CD4-positive, alpha-beta T cell treated with Interleukin-2 at 100 ng/mL for 4 hours (primary cell): ENCODE data around the gene SNORC.
"Not testable (repeated sequence)": the region's sequence is repeated elsewhere in the genome, so short reads cannot be mapped to it uniquely, and the experiment has no call there.

Source experiments
- DNase-seq: peaks from one replicate; pipeline ENCODE4 v3.0.0-alpha.2; 2020; ENCODE audit warnings: low spot score

Gene SNORC

DNA sequence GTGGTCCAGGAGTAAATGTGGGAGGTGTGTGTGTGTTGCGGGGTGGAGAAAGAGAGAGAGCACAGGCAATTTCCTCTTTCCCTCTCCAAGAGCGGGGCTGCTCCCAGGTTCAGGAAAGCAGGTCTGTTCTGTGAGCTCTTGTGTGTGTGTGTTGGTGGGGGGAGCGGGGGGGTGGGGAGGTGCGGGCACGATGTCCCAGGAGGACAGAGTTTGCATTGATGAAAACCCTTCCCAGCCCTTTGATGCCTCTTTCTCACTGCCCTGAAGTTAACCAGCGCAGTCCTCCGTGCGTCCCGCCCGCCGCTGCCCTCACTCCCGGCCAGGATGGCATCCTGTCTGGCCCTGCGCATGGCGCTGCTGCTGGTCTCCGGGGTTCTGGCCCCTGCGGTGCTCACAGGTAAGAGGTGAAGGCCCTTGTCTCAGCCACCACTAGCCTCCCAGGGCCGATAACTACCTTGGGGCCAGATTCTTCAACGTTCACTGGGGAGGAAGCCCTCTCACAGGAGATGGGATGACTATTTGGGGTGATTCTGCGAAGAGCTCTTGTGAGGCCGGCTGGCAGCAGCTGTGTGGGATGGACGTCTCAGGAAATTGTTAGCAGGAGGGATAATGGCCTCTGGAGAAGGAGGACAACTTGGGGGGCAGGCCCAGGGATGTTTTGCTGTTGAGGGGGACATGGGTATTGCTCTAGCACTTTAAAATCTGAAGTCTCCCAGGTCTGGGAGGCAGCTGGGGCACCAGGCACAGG is at the start of gene SNORC:
Gene SNORC, plus strand, starts transcription at position 247 of the 748 bp plus-strand sequence. Its CDS starts 78 bp downstream, at position 325.
- DNase-seq, result no peak

DNA sequence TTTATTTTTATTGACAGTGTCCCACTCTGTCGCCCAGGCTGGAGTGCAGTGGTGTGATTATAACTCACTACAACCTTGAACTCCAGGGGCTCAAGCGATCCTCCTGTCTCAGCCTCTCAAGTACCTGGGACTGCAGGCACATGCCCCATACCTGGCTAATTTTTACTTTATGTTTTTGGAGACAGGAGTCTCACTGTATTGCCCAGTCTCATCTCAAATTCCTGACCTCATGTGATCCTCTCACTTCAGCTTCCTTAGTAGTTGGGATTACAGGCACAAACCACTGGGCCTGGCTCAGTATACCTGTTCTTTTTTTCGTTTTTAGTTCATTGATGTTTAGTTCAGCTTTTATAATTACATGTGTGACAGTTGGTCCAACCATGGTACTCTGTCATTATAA is 40.1 kb upstream of the SNORC start:
- DNase-seq, result no peak

DNA sequence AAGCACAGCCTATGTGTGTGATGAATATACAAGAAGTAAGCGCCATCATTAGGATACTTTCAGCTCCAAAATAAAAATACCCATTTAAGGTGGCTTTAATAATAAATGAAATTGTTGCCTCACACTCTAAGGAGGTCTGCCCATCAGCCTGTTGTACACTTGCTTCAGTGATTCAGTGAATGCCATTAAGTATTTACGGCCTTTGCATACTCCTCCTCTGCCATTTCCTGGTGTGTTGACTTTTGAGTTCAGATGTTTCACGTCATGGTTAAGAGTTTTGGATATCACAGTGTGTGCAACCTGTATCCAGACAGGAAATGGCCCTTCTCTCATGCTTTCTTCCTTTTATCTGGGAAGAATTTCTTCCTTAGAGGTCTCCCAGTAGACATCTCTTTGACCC is 38.6 kb upstream of the SNORC start:
- DNase-seq, result no peak

DNA sequence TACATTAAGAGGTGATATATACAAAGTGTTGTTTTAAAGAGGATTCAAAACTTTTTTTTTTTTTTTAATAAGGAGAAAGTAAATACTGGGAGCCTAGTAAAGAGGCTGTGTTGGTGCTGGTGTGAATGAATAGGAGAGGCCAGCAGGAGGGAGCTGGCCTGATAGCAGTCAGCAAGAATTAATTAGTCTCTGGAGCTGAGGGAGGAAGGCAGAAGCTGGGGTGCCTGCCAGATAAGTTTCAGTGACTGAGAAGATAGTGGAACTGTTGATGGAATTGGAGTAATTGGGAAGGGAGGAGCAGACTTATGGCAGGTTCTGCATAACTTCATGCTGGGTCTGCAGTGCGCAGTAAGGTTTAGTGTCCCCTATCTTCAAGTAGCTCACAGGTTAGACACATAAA is 36.2 kb upstream of the SNORC start:
- no peak for DNase-seq

DNA sequence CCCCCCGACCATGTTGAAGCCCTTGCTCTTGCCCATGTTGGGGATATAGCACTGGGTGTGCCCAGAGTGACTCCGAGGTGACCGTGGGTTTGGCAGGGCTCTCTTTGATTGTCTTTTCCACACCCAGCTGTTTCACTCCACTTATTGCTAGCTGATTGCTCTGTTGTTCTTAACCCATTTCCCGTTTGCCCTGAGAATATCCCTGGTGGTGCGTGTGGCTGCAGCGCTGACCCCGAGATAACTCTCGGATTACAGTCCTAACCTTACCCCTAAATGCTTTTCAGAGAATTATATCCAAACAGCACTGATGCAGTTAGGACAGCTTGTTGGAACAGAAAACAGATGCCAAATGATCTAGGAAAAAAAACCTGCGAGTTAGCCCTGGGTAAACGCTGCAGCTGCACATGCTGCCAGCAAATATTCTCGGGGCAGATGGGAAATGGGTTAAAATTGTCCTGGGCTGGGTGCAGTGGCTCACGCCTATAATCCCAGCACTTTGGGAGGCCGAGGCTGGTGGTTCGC is 34.3 kb upstream of the SNORC start:
- no peak for DNase-seq

DNA sequence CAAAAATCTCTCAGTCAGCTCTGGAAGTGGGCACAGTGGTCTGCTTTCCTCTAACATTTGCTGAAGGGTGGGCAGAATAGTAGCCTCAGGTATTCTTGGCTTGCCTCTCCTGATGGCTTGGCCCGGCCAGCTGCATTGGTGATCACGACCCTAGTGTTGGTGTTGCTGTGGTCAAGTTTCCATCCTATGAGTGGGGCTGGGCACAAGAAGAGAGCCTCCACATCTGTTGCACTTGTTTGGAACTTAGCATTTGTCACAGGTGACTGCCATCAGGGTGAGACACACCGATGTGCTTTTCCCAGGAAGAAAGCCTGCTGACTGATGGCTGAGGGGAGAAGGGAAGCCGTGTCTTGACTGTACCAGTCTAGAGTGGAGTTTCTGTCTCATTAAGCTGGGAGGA is 33.1 kb upstream of the SNORC start:
- no peak for DNase-seq

DNA sequence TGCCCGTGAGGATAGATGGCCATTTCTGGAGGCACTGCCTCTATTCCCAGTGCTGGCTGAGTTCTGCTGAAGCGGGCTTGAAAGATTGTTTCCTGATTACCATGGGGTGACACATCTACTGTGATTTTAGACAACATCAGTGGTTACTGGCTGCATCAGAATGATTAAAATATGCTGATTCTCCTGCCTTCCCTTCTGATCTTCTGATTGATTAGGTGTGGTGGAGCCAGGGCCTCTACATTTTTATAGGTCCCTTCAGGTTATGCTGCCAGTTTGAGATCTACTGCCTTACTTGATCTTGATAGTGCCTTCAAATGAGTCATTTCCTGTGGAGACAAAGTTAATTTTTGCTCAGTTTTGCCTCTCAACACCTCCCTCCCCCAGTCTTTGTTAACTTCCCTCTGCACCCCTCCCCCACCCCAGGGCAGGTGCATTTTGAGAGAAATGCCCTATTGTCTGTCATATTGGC is 31.6 kb upstream of the SNORC start:
- peak; percentile 82 for DNase-seq

DNA sequence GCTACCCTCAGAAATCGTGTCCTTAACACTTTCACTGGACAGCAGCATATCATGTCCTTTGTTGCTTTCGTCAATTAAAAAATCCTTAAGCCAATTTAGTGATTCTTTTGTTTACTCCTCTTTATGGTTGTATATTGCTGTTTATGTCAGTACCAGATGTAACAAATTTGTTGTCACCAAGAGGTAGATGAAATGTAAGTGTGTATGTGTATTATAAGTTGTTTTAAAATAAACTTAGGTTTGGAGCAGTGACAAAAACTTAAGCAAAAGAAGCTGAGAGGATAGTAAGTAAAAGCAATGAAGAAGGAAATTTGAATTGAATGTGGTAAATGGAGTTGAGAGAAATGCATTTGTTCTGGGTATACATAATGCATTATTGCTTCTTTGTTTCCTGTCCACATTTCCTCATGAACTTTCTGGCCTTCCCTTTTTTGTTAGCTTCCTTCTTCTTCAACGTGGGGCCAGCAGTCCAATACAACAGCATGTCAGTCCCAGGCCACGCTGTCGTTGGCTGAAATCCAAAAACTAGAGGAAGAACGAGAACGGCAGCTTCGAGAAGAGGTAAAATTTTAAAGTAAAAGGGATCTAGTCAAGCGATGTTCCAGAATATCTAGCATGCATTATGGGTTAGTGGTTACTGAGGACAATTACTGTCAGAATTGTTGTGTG is 30.5 kb upstream of the SNORC start:
- no peak for DNase-seq

DNA sequence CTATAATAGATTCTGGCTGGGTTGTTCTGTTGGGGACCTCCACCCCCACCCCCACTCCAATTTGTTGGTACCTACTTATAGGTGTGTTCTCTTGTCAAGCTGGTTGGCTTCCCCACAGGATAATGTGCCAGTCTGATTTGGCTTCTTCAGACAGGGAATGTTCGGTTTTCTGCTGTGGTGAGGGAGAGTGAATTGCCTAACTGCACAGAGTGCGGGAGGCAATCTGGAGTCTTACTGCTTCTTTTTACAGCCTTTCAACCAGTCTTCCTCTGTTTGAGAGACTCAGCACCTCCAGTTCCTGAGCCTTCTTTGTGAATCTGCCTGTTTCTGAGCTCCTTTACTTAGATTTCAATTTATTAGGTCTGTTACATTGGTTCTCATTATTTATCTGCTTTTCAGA is 27.4 kb upstream of the SNORC start:
- DNase-seq, result no peak

DNA sequence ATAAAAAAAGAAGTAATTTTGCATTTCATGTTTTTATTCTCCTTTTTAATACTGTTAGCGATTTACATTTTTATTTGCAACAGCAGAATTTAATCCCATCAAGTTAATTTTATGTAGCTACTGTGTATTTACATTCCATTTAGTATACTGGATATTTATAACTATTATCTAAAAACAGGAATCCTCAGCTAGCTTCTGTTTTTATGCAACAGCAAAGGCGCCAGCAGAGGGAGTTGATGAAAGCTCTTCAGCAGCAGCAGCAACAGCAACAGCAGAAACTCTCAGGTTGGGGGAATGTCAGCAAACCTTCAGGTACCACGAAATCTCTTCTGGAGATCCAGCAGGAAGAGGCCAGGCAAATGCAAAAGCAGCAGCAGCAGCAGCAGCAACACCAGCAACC is 26.2 kb upstream of the SNORC start:
- no peak for DNase-seq

DNA sequence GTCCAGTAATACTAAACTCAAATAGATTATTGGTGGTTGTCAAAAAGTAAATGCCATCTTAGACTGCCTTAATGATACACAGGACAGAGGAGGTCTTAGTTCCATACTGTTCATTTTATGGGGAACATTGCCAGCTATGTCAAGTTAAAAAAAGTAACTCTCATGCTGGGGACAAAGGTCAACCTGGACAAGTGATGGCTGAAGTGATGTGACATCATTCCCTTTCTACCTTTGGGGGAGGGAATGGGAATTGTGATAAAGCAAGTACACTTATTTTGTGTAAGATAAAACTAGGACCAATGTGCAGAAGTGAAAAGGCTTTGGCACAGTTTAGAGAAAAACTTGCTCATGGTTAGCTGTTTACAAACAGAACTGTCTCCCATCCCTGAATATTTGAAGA is 24.0 kb upstream of the SNORC start:
- DNase-seq, result no peak

DNA sequence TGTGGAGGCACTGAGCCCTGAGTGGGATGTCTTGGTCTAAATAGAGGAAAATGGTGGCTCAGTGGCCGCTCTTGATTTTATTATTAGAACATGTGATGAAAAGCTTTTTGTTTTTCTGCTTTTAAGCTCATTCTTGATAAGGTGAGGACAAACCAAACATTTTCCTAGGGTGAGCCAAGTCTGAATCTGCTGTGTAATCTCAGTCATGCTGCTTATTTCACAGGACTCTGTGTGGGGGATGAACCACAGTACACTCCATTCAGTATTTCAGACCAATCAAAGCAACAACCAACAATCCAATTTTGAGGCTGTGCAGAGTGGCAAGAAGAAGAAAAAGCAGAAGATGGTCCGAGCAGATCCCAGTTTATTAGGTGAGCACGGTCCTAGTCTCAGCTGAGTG is 20.0 kb upstream of the SNORC start:
- no peak for DNase-seq

DNA sequence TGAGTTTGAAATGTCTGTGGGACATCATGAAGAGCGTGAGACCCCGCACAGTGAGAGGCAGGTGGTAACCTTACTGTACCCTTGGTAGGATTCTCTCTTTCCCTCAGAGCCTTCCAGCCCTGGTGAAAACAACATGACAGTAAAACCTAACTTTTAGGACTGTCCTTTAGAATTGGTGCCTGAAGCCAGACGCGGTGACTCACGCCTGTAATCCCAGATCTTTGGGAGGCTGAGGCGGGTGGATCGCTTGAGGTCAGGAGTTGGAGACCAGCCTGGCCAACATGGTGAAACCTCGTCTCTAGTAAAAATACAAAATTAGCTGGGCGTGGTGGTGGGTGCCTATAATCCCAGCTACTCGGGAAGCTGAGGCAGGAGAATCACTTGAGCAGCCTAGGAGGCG is 18.0 kb upstream of the SNORC start:
- not testable (repeated sequence) for DNase-seq

DNA sequence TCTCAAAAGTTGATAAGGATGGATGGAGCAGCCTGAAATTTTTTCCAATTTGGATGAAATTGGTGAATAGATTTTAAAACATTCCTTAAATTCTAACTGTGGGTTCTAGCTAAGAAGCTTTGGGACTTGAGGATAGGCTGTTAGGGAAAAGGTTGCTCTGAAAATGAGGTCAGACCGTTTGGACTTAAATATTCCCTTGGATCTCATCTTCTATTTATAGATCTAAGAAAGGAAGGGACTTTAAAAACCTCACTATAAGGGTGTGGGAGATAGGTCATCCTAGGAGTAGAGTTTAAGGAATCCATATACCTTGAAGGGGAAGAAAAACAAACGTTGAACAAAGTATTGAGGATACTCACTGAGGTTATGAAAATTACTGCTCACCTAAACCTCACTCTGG is 17.4 kb upstream of the SNORC start:
- no peak for DNase-seq

DNA sequence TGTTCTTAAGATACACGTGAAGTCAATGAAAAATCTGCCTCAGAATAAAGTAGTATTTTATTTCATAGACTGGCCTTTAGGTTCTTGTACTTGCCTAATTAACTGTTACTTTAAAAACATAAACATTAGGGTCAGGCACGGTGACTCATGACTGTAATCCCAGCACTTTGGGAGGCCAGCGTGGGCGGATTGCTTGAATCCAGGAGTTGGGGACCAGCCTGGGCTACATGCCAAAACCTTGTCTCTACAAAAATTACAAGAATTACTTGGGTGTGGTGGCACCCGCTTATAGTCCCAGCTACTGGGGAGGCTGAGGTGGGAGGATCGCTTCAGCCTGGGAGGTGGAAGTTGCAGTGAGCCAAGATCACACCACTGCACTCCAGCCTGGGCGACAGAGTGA is 16.0 kb upstream of the SNORC start:
- no peak for DNase-seq

DNA sequence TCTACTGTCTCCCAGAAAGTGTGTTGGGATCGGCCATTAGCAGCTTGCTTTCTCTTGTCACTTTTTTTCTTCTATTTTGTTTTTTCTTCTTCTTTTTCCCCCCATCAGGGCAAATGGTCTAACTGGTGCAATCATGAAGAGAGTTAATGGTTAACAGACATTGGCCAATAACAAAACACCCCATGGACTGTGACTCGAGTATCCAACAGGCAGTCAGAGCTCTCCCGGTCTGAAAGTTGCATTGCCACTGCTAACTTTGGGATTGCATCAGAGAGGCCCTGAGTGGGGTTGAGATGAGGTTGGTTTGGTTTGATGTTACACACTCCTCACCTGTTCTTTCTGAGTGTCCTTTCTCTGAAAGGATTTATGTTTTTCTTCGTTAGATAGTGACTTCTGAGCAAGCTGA is 12.9 kb upstream of the SNORC start:
- DNase-seq, result no peak

DNA sequence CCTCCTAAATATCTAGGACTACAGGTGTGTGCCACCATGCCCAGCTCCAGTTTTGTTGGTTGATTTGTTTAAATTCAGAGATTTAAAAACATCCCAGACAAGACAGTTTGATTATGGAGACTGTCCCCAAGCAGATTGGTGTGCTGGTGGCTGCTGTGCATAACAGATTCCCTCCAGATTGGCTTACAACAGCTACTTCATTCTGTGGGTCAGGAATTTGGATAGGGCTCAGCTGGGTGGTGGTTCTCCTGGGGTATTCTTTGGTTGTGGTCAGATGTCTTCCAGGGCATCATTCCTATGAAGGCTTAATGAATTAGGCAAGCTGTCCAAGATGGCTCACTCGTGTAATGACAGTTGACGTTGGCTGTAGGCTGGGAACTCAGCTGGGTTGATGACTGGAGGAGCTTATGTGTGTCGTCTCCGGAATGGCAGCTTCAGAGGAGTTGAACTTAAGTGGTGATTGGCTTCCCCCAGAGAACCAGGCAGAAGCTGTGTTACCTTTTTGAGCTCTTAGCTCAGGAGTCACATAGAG is 10.6 kb upstream of the SNORC start:
- no peak for DNase-seq

DNA sequence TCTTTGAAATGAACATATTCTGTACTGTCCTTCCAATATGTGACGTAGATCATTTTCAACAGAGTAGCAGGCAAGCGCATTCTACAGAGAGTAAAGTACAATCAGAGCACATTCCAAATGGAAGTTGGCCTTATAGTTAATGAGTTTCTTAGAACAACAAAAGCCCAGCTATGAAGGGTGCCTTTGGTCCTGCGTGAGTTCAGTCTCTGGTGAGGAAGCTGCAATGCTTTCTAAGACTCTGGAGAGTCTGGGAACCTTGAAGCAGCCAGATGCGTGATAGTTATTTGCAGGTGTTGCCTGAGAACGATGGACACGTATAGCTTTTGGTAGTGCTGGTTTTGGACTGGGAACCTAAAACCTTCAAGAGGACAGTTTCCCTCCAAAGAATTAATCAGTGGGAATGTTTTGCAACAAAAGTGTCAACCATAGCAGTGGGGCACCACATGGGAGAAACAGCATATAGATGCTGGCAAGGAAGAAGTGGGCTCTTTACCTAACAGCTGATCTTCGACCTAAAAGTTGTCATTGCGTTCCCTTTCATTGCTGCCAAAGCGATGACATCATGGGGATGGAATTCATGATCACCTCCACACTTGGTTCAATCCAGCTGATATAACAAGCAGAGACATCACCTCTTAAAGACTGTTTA is 9.3 kb upstream of the SNORC start:
- DNase-seq, result no peak

DNA sequence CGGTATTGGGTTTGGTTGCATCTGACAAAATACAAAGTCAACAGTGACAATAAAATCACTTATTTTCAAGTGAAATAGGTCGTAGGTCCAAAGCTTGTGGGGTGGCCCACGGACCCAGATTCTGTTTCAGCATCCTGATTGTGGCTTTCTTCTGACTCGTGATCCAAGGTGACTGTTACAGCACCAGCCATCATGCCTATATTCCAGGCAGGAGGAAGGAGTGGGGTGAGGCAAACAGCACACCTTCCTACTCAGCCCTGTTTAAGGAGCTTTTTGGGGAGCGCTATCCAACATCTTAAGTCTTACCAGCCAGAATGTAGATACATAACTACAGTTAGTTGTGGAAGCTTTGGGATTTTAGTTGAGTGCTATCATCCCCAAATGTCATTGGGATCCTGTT is 8.7 kb upstream of the SNORC start:
- no peak for DNase-seq

DNA sequence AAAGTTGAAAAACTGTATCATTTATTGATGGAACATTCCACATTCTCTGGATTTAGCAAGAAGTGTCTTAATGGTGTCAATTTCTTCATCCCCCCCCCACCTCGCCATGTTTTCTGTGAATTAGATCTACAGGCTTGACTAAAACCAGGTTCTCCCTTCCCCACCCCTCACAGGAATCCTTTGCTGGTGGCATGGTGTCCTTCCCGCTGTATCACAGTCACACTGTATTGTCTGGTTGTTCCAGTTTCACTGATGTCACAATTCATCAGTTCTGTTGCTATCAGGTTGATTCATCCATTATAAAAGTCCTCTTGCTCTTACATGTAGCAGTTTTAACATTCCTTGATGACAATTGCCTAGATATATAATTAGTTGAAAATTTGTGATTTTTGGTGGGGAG is 6.1 kb upstream of the SNORC start:
- no peak for DNase-seq

DNA sequence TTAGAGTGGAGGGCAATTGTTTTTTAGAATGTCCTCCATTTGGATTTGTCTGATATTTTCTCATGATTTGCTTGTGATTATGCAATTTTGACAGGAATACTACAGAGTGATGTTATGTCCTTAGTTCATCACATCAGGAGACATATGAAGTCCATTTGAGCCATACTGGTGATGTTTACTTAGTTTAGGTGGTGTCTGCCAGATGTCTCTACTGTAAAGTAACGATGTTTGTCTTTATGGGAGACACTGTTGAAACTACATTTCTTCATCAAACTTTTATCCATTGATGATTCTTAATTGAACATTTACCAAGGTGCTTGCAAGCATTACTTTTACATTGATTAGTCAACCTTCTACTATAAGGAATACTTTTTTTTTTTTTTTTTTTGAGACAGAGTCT is 4.9 kb upstream of the SNORC start:
- no peak for DNase-seq

DNA sequence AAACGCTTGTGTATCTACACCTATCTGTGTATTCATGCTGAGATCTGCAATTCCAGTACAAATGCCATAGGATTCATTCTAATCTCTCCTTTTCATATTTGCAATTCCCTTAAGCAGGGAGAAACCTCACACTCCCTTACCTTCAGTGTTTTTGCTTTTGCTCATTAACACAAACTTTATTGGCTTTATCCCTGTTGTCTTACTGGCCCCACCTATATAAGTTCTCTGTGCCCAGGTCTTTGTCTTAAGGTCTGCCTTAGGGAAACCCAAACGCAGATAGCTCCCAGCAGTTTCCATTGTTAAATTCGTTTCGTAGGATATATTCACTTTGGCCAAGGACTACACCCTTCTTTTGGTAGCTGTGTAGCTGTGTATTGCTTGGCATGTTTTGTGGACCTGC is 4.0 kb upstream of the SNORC start:
- no peak for DNase-seq
